ENCODE measurements around the gene CBX2.

The CBX2 gene

GRCh38 chr17:79794659-79795511 is 16.9 kb downstream of the CBX2 start:
- DNase-seq (ENCODE audit: low read depth) = no peak
- TF ChIP-seq CTCF (IDR thresholded peaks at IDR 0.05; ENCODE audit: control insufficient read depth, extremely low read depth, insufficient read depth) = no peak
- no peak overlapping the region for H3K4me3 ChIP-seq (ENCODE audit: low read depth, low read length)

- TF ChIP-seq CTCF (IDR thresholded peaks at IDR 0.05; ENCODE audit: control insufficient read depth, extremely low read depth, insufficient read depth) = no peak
- no peak for DNase-seq (ENCODE audit: low read depth)
- peak overlapping the region; percentile 80 for H3K4me3 ChIP-seq (ENCODE audit: low read depth, low read length)
Measured at GRCh38 chr17:79795795-79796443, 18.0 kb downstream of the CBX2 start.

- H3K4me3 ChIP-seq (ENCODE audit: low read depth, low read length) = peak overlapping the region; percentile 80
- DNase-seq (ENCODE audit: low read depth) = no peak
- TF ChIP-seq CTCF (IDR thresholded peaks at IDR 0.05; ENCODE audit: control insufficient read depth, extremely low read depth, insufficient read depth) = no peak
Measured at GRCh38 chr17:79796444-79796762, 18.5 kb downstream of the CBX2 start.

GRCh38 chr17:79796763-79797491 is 19.0 kb downstream of the CBX2 start, which contains the start of gene CBX8:
Gene CBX8 (minus strand): TSS chr17:79797077. CDS start chr17:79796998, 79 bp downstream.
- no peak for TF ChIP-seq CTCF (IDR thresholded peaks at IDR 0.05; ENCODE audit: control insufficient read depth, extremely low read depth, insufficient read depth)
- H3K4me3 ChIP-seq (ENCODE audit: low read depth, low read length) = peak within 1 kb of the TSS; percentile 80
- DNase-seq (ENCODE audit: low read depth) = peak; percentile 98

- TF ChIP-seq CTCF (IDR thresholded peaks at IDR 0.05; ENCODE audit: control insufficient read depth, extremely low read depth, insufficient read depth) = no peak
- DNase-seq (ENCODE audit: low read depth) = no peak
- H3K4me3 ChIP-seq (ENCODE audit: low read depth, low read length) = peak overlapping the region; percentile 47
Measured at GRCh38 chr17:79797492-79798298, 19.7 kb downstream of the CBX2 start.

Measured in LNCaP clone FGC (cell line).